HepG2 (cell line): ENCODE measurements around the gene TET2. TPM values are rescaled to one million over a fixed set of nuclear protein-coding genes. Genes with fewer than 3 reads are reported as not detected.

Experiments used
- ATAC-seq: fragments of 200-7000 bp; cut with Tn5 transposase; 3 replicates; pipeline ENCODE4 v1.9.1; 2020; ENCODE audit warnings: mild to moderate bottlenecking, moderate library complexity
- BruUV-seq: library from RNA; stranded (reverse); fragments of 400-500 nt; replicated peaks from 2 replicates; lab custom pipeline; 2021; lab: Mats Ljungman, UMichigan
- CTCF ChIA-PET: fragments of 300-600 bp; formaldehyde crosslinking; extraction: SDS; loops from one replicate; lab custom pipeline; 2021; ENCODE audit warnings: low total read pairs, inconsistent platforms, low intra/inter-chr PET ratio; lab: Yijun Ruan, JAX
- POLR2A ChIA-PET: fragments of 350-600 bp; sonication (Branson Sonifier 250); formaldehyde crosslinking; loops from one replicate; lab custom pipeline; 2020; ENCODE audit warnings: antibody characterized with exemption, inconsistent platforms; lab: Yijun Ruan, JAX
- DNase-seq: peaks from one replicate; pipeline ENCODE4 v3.0.0-alpha.2; 2015; ENCODE audit warnings: low spot score
- FAIRE-seq: peaks from 3 replicates; lab custom pipeline; 2011; peaks lifted over from hg19 to GRCh38; lab: Jason Lieb, UNC
- H2AFZ ChIP-seq: one replicate; pipeline ENCODE4 v1.6.1; 2011; ENCODE audit warnings: low read length, inconsistent platforms
- H3K27ac ChIP-seq: fragments of 300-600 bp; 3 replicates; pipeline ENCODE4 v1.8.0; 2011; ENCODE audit warnings: mixed run types, mild to moderate bottlenecking, mixed read lengths, low read length, inconsistent platforms; ENCODE audit not compliant: insufficient read depth; ENCODE audit errors: extremely low read length
- H3K27me3 ChIP-seq, 2 experiments: fragments of 200-600 bp in 1 of 2; 2 replicates in 1 of 2; 3 replicates in 1 of 2; pipeline versions ENCODE4 v1.6.0 to v1.8.0; 2011; ENCODE audit warnings: low read length in 2 of 2, mild to moderate bottlenecking in 2 of 2, moderate library complexity in 2 of 2, inconsistent platforms in 1 of 2; ENCODE audit not compliant: insufficient read depth in 2 of 2, control insufficient read depth in 1 of 2
- H3K36me3 ChIP-seq, 2 experiments: fragments of 200-600 bp in 1 of 2; replicated peaks in 1 of 2; 2 replicates in 1 of 2; 3 replicates in 1 of 2; pipeline versions ENCODE4 v1.5.1 to v1.8.0; 2011; ENCODE audit warnings: low read length in 2 of 2, inconsistent platforms in 1 of 2; ENCODE audit not compliant: insufficient read depth in 2 of 2, control insufficient read depth in 1 of 2
- H3K4me1 ChIP-seq: 2 replicates; pipeline ENCODE4 v1.5.1; 2012; ENCODE audit warnings: low read length, inconsistent platforms; ENCODE audit not compliant: insufficient read depth
- H3K4me2 ChIP-seq: 2 replicates; pipeline ENCODE4 v1.6.0; 2011; ENCODE audit warnings: low read depth, low read length, inconsistent platforms
- H3K4me3 ChIP-seq, 3 experiments: fragments of 200-600 bp in 1 of 3; sonication (generic), shearing (Covaris generic) in 1 of 3; replicated peaks in 1 of 3; 2 replicates each; pipeline ENCODE4 v1.5.1; 2011 to 2016; ENCODE audit warnings: low read length in 3 of 3, inconsistent platforms in 2 of 3, low read depth in 2 of 3, mild to moderate bottlenecking in 2 of 3, control low read depth in 1 of 3, mixed read lengths in 1 of 3; ENCODE audit not compliant: insufficient read depth in 1 of 3
- H3K79me2 ChIP-seq: one replicate; pipeline ENCODE4 v1.6.1; 2011; ENCODE audit warnings: low read length, inconsistent platforms; ENCODE audit not compliant: insufficient read depth
- H3K9ac ChIP-seq: 2 replicates; pipeline ENCODE4 v1.6.0; 2011; ENCODE audit warnings: mild to moderate bottlenecking, low read depth, low read length, inconsistent platforms; ENCODE audit not compliant: insufficient read depth
- H3K9me3 ChIP-seq: 2 replicates; pipeline ENCODE4 v1.5.1; 2012; ENCODE audit warnings: mild to moderate bottlenecking, low read length
- H4K20me1 ChIP-seq: 2 replicates; pipeline ENCODE4 v1.6.0; 2011; ENCODE audit warnings: inconsistent platforms, mild to moderate bottlenecking, low read length, moderate library complexity; ENCODE audit not compliant: insufficient read depth
- ATF7 ChIP-seq, 2 experiments: fragments of 450-650 bp in 1 of 2; sonication (generic) in 1 of 2; formaldehyde crosslinking in 1 of 2; IDR thresholded peaks; 2 replicates each; pipeline versions ENCODE4 v1.4.0 to v1.6.1; 2016 to 2020; ENCODE audit warnings: antibody characterized with exemption in 1 of 2, mild to moderate bottlenecking in 1 of 2, missing genetic modification reagents in 1 of 2
- CREB1 ChIP-seq, 2 experiments: fragments of 450-650 bp in 1 of 2; IDR thresholded peaks; 2 replicates each; pipeline ENCODE4 v1.6.1; 2016 to 2017; ENCODE audit warnings: control low read depth in 1 of 2, mild to moderate bottlenecking in 1 of 2, missing compliant biosample characterization in 1 of 2, missing genetic modification characterization in 1 of 2
- FOXA1 ChIP-seq, 2 experiments: fragments of 450-650 bp in 1 of 2; sonication (generic) in 1 of 2; formaldehyde crosslinking in 1 of 2; IDR thresholded peaks; 2 replicates each; pipeline versions ENCODE4 v1.4.0 to v1.6.1; 2016 to 2020; ENCODE audit warnings: missing genetic modification reagents in 1 of 2
- KLF16 ChIP-seq, 2 experiments: sonication (generic) in 1 of 2; formaldehyde crosslinking in 1 of 2; IDR thresholded peaks; 2 replicates each; pipeline versions ENCODE4 v1.6.1 to v1.8.0; 2016 to 2023; ENCODE audit warnings: missing genetic modification reagents in 2 of 2, missing compliant biosample characterization in 1 of 2
- KLF6 ChIP-seq: IDR thresholded peaks from 2 replicates; pipeline ENCODE4 v1.8.0; 2016; ENCODE audit warnings: missing biosample characterization, missing genetic modification reagents
- TARDBP ChIP-seq: sonication (generic); formaldehyde crosslinking; IDR thresholded peaks from 2 replicates; pipeline ENCODE4 v1.8.0; 2022; ENCODE audit warnings: mild to moderate bottlenecking, missing genetic modification reagents
- WGBS: methylation state at CpG from one replicate; pipeline ENCODE4 v1.1.6; 2017; ENCODE audit warnings: low lambda C conversion rate; 5-methylcytosine and 5-hydroxymethylcytosine counted together
- in situ Hi-C: cut with HindIII; loops from 2 replicates; pipeline ENCODE4 v1.10.0; 2017; ENCODE audit warnings: low pct_unique_long_range_greater_than_20kb; ENCODE audit not compliant: extremely low pct_ligation_motif_present
- intact Hi-C: fragments of 100-400 bp; cut with micrococcal nuclease; formaldehyde crosslinking; loops from one replicate; pipeline ENCODE4 v1.10.0; 2022; ENCODE audit not compliant: unreplicated experiment
- polyA plus RNA-seq, 8 experiments: library from polyadenylated mRNA; depleted of rRNA in 3 of 8; stranded (reverse) in 7 of 8; unstranded in 1 of 8; fragments of >200 nt; fragmentation: Illumina TruSeq in 4 of 8; extraction: Trizol in 4 of 8; gene quantifications; 2 replicates each; pipeline versions ENCODE4 v1.2.1 to v1.2.3, GENCODE V29; 2011 to 2016; ENCODE audit warnings: low read depth in 4 of 8, missing spikeins in 1 of 8, mixed read lengths in 1 of 8; ENCODE audit not compliant: insufficient read depth in 1 of 8
- total RNA-seq, 5 experiments: library from RNA; depleted of rRNA; stranded (reverse); fragments of >200 nt; fragmentation: Illumina TruSeq; extraction: Trizol; gene quantifications; 2 replicates each; pipeline ENCODE4 v1.2.3, GENCODE V29; 2016; ENCODE audit warnings: low read depth in 1 of 5
- TF ChIP-seq, protein P1 (sequence below): IDR thresholded peaks from 2 replicates; pipeline ENCODE4 v1.6.1; 2018; ENCODE audit warnings: missing genetic modification reagents, mild to moderate bottlenecking, missing compliant biosample characterization
- TF ChIP-seq, protein P2 (sequence below): sonication (generic); formaldehyde crosslinking; IDR thresholded peaks from 2 replicates; pipeline ENCODE4 v1.8.1; 2022; ENCODE audit warnings: mild to moderate bottlenecking, missing genetic modification reagents
- TF ChIP-seq, protein P3 (sequence below): IDR thresholded peaks from 2 replicates; pipeline ENCODE4 v1.6.1; 2012; ENCODE audit warnings: inconsistent platforms

TET2 gene
- total and polyA plus RNA-seq, 2 of the 13 experiments (the other 11 are each of a cell fraction or from before 2014, with no cell fraction given): 4.7 to 4.8 TPM

DNA sequence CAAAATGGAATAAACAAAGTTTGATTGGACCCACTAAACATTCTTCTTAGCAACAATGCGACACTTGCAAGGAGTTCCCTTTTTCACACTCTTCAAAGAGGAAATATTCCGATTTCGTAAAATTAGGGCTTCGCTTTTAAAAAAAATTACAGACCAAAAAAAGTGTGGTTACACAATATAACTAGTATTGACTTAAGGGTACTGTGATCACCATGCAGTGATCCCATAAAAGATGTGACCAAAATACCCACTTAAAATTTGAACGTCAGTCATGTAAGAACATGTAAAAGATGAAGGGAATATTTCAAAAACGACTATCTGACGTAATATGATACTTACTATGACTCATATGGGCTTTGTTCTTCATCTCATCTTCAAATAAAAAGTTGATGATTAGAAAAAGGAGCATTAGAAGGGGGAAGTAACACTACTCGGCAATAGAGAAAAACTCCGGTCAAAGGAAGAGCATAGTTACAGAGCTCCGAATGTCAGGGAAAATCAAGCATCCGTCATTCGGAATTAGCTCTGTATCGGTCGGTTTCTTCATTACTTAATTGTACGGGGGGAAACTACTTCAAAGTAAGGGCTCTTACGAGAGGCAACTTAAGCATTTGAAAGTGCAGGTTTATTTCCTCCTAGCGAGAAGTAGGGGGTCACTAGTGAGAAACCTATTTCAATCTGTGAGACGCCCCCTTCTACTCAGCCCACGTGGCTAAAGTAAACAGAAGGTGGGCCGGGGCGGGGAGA is 1.3 kb upstream of the TET2 start:
- POLR2A ChIA-PET: interaction anchor here (1.0 kb wide), 1 partner anchor 328 kb away, joined by 4 read pairs; no protein-coding TSS in a partner anchor

More for the DNA sequence above, 1.3 kb upstream of the TET2 start:
- TF ChIP-seq, protein P1, sequence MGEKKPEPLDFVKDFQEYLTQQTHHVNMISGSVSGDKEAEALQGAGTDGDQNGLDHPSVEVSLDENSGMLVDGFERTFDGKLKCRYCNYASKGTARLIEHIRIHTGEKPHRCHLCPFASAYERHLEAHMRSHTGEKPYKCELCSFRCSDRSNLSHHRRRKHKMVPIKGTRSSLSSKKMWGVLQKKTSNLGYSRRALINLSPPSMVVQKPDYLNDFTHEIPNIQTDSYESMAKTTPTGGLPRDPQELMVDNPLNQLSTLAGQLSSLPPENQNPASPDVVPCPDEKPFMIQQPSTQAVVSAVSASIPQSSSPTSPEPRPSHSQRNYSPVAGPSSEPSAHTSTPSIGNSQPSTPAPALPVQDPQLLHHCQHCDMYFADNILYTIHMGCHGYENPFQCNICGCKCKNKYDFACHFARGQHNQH (CRISPR knock-in tag): no peak
- no peak for TF ChIP-seq FOXA1 (IDR thresholded peaks at IDR 0.05)
- 0 out of 2 replicates have a peak, but pooled peaks have one; percentile 8 for TF ChIP-seq FOXA1 (CRISPR knock-in tag; IDR thresholded peaks at IDR 0.05)
- TF ChIP-seq ATF7 (IDR thresholded peaks at IDR 0.05): 0 out of 2 replicates have a peak, but pooled peaks have one; percentile 19
- TF ChIP-seq ATF7 (CRISPR knock-in tag; IDR thresholded peaks at IDR 0.05): no peak
- 0 out of 4 replicates have a peak, but pooled peaks of 1 of the 2 experiments have one; percentile 26 for TF ChIP-seq KLF16 (CRISPR knock-in tag; IDR thresholded peaks at IDR 0.05)
- 0 out of 2 replicates have a peak, but pooled peaks have one; percentile 20 for TF ChIP-seq KLF6
- TF ChIP-seq CREB1 (IDR thresholded peaks at IDR 0.05): peak; percentile 79
- TF ChIP-seq CREB1 (CRISPR knock-in tag; IDR thresholded peaks at IDR 0.05): no peak
- no peak for TF ChIP-seq TARDBP (CRISPR knock-in tag)
- TF ChIP-seq, protein P2, sequence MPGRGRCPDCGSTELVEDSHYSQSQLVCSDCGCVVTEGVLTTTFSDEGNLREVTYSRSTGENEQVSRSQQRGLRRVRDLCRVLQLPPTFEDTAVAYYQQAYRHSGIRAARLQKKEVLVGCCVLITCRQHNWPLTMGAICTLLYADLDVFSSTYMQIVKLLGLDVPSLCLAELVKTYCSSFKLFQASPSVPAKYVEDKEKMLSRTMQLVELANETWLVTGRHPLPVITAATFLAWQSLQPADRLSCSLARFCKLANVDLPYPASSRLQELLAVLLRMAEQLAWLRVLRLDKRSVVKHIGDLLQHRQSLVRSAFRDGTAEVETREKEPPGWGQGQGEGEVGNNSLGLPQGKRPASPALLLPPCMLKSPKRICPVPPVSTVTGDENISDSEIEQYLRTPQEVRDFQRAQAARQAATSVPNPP: 0 out of 2 replicates have a peak, but pooled peaks have one; percentile 2
- TF ChIP-seq, protein P3, sequence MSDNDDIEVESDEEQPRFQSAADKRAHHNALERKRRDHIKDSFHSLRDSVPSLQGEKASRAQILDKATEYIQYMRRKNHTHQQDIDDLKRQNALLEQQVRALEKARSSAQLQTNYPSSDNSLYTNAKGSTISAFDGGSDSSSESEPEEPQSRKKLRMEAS: peak; percentile 53; the same call in 1 of the 2 replicates
- peak overlapping the region; percentile 75 to 89 (median 82) for H3K4me3 ChIP-seq
- peaks cover 4% of the 10 kb centered on the region; the same call in 1 of the 2 replicates for H4K20me1 ChIP-seq
- ATAC-seq (no peak), FAIRE-seq (no peak), DNase-seq (no peak)
- intact Hi-C loops (loop anchor here (5.0 kb wide), 2 partner anchors 112 to 202 kb away; no protein-coding TSS in a partner anchor), in situ Hi-C loops (no loop called here)
- H3K27ac ChIP-seq: no peak overlapping the region
- WGBS: 17% methylated on average over 21 of the region's 21 CpGs
- H3K9me3 ChIP-seq: no peaks in the 10 kb centered on the region
- H3K4me1 ChIP-seq: peaks cover 45% of the 10 kb centered on the region
- CTCF ChIA-PET: interaction anchor here (1.9 kb wide), 1 partner anchor 328 kb away, joined by 4 read pairs; the partner anchor contains the start of gene PPA2
- H3K4me2 ChIP-seq: peak overlapping the region; percentile 94
- peaks cover 26% of the 10 kb centered on the region for H3K79me2 ChIP-seq
- peak overlapping the region; percentile 35 for H2AFZ ChIP-seq
- H3K36me3 ChIP-seq: no peaks in the 10 kb centered on the region
- H3K9ac ChIP-seq: peak overlapping the region; percentile 90; the same call in 1 of the 2 replicates
- TSS peak; percentile 61 for BruUV-seq
- H3K27me3 ChIP-seq: no peaks in the 10 kb centered on the region; a peak in 2 of 5 replicates
